LNCaP clone FGC (cell line): ENCODE measurements around the gene SPTLC1.
"Not testable (repeated sequence)": the region's sequence is repeated elsewhere in the genome, so short reads cannot be mapped to it uniquely, and the experiment has no call there.

Source experiments
- DNase-seq: peaks from one replicate; pipeline ENCODE4 v3.0.0-alpha.2; 2011; ENCODE audit warnings: low read depth
- H3K4me3 ChIP-seq: 2 replicates; pipeline ENCODE4 v1.5.1; 2011; ENCODE audit warnings: mild to moderate bottlenecking, low read depth, low read length, control low read depth
- TF ChIP-seq, protein P1 (sequence below): IDR thresholded peaks from 2 replicates; pipeline ENCODE4 v1.5.1; 2012; ENCODE audit warnings: mild to moderate bottlenecking; ENCODE audit not compliant: control insufficient read depth, insufficient read depth; ENCODE audit errors: extremely low read depth

SPTLC1 gene

DNA sequence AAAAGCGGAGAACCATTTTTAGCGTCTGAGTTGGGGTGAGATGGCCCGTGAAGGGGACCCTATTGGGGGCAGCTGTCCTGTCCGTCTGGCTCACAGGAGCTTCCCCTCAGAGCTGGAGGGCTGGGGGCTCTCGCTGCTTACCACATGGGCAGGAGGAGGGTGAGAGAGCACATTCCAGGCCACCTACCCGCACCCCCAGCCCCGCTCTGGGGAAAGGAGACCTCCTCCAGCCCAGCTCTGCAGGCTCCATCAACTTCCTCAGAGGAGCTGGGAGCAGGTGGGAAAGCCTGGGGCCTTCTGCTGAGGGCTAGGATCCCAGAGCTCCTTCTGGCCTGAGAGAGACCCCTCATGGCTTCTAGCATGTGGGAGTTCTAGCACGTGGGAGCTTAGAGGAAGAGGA lies 27.1 kb upstream of the SPTLC1 start:
- TF ChIP-seq, protein P1, sequence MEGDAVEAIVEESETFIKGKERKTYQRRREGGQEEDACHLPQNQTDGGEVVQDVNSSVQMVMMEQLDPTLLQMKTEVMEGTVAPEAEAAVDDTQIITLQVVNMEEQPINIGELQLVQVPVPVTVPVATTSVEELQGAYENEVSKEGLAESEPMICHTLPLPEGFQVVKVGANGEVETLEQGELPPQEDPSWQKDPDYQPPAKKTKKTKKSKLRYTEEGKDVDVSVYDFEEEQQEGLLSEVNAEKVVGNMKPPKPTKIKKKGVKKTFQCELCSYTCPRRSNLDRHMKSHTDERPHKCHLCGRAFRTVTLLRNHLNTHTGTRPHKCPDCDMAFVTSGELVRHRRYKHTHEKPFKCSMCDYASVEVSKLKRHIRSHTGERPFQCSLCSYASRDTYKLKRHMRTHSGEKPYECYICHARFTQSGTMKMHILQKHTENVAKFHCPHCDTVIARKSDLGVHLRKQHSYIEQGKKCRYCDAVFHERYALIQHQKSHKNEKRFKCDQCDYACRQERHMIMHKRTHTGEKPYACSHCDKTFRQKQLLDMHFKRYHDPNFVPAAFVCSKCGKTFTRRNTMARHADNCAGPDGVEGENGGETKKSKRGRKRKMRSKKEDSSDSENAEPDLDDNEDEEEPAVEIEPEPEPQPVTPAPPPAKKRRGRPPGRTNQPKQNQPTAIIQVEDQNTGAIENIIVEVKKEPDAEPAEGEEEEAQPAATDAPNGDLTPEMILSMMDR = no peak
- no peak overlapping the region for H3K4me3 ChIP-seq
- DNase-seq = no peak

DNA sequence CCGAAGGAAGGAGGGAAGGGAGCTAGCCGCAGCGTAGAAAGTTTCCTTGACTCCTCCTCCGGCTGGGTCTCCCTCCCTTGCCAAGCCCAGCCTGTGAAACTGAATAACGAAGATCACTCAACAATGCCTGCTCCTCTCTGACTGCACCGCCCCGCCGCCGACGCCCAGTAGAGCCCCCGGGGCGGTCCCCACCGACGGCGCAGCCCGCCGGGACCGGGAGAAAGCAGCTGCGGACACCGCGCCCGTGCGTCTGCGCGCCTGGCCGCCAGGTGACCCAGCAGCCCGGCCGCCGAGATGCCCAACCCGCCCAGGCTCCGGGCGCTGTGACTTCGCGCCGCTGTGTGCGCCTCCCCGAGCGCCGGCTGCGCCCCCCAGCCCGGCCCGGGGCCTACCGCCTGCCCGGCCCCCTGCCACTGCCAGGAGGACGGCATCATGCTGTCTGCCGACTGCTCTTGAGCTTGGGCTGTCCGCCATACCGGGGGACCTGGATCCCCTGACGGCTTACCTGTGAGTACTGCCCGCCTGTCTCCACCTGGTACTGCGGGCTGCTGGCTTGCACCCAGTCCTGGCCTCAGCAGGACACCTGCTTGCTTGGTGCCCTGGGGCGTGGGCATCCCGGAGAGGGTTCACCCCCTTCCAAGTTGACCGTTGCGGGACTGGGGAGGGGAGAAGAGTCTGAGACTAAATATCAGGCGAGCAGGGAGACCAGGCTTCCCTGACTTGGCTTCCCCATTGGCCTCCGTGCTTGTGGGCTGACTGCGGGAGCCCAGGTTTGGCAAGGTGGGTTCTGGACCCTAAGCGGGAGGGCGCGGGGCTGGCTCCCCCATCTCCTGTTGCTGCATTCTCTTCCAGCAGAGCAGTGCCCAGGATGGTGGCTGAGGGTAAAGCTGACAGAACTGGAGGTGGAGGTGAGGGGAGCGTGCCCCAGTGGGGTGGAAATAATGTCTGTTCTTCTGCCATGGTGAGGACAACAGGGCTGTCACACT lies 26.2 kb upstream of the SPTLC1 start:
- no peak for DNase-seq
- TF ChIP-seq, protein P1 = 0 out of 2 replicates have a peak, but pooled peaks have one; percentile 20
- H3K4me3 ChIP-seq = peak overlapping the region; percentile 42

DNA sequence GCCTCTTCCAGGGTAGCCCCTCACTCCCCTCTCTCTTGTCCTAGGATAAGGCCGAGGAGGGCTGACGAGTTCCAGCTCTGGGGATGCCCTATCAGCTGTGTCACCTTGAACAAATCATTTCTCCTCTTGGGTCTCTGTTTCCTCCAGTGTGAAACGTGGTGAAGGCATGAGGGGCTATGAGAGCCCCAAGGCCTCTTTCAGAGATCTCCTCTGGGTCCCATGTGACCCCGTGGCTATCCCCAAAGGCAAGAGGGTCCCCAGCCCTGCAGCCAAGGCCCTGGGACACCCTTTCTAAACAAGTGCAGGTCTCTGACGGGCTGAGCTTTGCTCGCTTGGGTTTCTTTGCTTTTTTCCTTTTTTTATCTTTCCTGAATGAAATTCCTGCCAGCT lies 25.5 kb upstream of the SPTLC1 start:
- peak overlapping the region; percentile 42 for H3K4me3 ChIP-seq
- no peak for DNase-seq

DNA sequence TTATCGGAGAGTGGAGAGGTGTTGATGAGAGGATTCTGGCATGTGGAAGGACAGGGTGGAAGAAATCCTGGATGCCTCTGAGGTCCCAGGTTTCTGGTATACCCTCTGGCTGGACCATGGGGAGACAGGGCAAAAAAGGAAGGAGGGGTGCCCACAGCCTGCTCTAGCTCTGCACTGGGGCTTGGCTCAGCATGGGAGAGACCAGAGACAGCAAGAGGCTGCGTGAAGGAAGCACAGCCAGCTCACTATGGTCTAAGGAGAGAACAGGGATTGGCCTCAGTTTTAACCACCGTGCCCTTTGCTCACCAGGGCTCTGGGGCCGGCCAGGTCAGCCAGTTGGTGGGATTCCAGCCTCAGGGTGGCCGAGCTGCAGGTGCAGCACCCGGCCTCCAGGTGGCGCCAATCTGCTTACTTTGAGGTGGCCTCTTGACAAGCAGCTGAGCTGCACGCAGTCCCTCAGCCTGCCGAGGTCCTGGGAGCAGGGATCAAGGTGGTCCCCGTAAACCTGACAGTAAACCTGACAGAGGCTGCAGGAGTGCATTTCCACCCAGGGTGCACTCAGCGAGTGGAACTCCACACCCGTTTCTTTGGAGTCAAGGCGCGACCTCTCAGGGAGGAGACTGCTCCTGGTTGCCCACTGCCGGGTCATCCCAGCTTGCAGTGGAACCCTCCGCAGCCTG lies 25.0 kb upstream of the SPTLC1 start:
- H3K4me3 ChIP-seq = no peak overlapping the region
- DNase-seq = no peak
- TF ChIP-seq, protein P1 = peak; percentile 86

More for the DNA sequence above, 25.5 kb upstream of the SPTLC1 start:
- TF ChIP-seq, protein P1 = no peak

DNA sequence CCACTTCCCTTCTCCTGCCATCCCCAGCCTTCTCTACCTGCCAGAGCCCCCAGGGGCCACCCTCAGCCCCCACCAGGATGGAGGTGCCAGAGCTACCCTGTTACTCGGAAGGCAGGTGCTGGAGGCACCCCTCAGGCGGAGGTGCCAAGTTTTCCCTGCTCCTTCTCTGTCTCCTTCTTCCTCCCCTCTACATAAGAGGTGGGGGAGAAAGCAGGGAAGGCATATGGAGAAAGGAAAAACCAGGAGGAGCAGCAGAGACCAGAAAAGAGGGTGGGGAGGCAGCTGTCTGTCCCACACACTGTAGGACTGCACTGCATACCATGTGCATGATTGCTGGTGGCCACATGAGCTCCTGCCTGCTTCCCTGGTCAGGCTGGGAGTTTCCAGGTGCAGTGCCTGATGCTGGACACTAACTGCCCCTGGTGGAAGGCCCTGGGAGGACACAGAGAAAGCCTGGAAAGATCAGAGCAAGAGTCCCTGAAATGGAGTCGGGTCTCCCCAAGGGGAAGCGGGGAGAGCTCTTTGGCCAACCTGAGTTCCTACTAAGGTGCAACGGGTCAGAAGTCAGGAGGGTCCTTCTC lies 23.8 kb upstream of the SPTLC1 start:
- DNase-seq, H3K4me3 ChIP-seq: not testable (repeated sequence)

DNA sequence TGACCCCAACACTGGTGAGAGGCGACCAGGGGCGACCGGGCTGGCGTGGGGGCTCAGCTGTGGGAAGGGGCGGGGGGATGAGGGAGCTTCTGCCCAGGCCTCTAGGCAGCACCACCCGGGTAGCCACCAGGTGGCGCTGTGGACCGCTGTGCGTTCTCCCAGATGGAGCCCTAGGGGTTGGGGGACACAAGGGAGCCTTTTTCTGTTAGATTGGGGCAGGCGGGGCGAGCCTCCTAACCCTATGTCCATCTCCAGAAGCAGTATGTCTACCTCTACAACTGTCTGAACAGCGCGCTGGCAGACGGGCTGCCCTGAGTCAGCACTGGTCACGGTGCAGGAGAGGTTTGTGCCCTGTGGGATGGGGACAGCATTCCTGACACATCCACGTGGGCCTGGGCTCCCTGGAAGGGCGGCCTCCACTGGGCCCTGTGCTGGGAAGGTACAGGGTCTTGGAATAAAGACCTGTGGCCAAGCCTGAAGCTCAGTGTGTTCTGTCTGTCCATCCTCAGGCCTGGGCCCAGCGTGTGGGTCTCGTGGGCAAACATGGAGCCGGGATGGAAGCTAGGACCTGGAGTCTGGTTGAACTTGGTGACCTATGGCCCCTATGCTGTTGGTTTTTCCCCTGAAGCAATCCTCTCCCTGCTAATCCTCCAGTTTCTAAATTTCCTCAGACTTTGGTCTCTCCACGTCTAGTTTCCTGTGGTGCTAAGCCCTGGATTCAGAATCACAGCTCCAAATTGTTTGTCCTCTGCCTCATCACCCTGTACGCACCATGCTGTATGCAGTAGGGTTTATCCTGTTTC lies 23.1 kb upstream of the SPTLC1 start:
- no peak for DNase-seq
- TF ChIP-seq, protein P1 = peak; percentile 74
- no peak overlapping the region for H3K4me3 ChIP-seq
